IMR-90 (cell line): ENCODE results near the gene CCDC12. TPM values are rescaled to one million over a fixed set of nuclear protein-coding genes. Genes with fewer than 3 reads are reported as not detected.

ENCODE experiments used
- ATAC-seq: fragments of 200-7000 bp; cut with Tn5 transposase; 2 replicates; pipeline ENCODE4 v1.9.1; 2020; ENCODE audit warnings: low read depth, mild to moderate bottlenecking, moderate library complexity
- BruUV-seq: library from RNA; stranded (reverse); fragments of 400-500 nt; replicated peaks from 2 replicates; lab custom pipeline; 2021; lab: Mats Ljungman, UMichigan
- CTCF ChIA-PET: fragments of 300-600 bp; formaldehyde crosslinking; extraction: SDS; loops from one replicate; lab custom pipeline; 2021; ENCODE audit warnings: antibody characterized with exemption; lab: Yijun Ruan, JAX
- POLR2A ChIA-PET: fragments of 300-600 bp; sonication (Branson Sonifier 250); formaldehyde crosslinking; loops from one replicate; lab custom pipeline; 2022; ENCODE audit warnings: antibody characterized with exemption; ENCODE audit not compliant: unreplicated experiment; lab: Charles Lee
- DNase-seq: peaks from one replicate; pipeline ENCODE4 v3.0.0; 2013
- H2AFZ ChIP-seq: replicated peaks from 2 replicates; pipeline ENCODE3; 2013; ENCODE audit warnings: low read length, mild to moderate bottlenecking; ENCODE audit not compliant: poor library complexity
- H2AK5ac ChIP-seq: 2 replicates; pipeline ENCODE4 v1.6.1; 2013; ENCODE audit warnings: low read depth, low read length, inconsistent platforms
- H2AK9ac ChIP-seq: replicated peaks from 2 replicates; pipeline ENCODE3; 2013; ENCODE audit warnings: mild to moderate bottlenecking, low read depth, low read length, moderate library complexity; ENCODE audit not compliant: poor library complexity
- H2BK120ac ChIP-seq: 2 replicates; pipeline ENCODE4 v1.6.1; 2013; ENCODE audit warnings: low read depth, low read length, inconsistent platforms
- H2BK15ac ChIP-seq: 3 replicates; pipeline ENCODE4 v1.6.1; 2013; ENCODE audit warnings: low read depth, low read length, inconsistent platforms
- H2BK20ac ChIP-seq: 2 replicates; pipeline ENCODE4 v1.6.1; 2013; ENCODE audit warnings: low read depth, mild to moderate bottlenecking, inconsistent platforms, low read length, moderate library complexity
- H2BK5ac ChIP-seq: 2 replicates; pipeline ENCODE4 v1.6.1; 2013; ENCODE audit warnings: mild to moderate bottlenecking, low read depth, low read length, inconsistent platforms; ENCODE audit not compliant: poor library complexity, severe bottlenecking
- H3K14ac ChIP-seq: replicated peaks from 2 replicates; pipeline ENCODE4 v1.6.1; 2013; ENCODE audit warnings: low read depth, low read length, inconsistent platforms
- H3K18ac ChIP-seq: 2 replicates; pipeline ENCODE4 v1.6.1; 2013; ENCODE audit warnings: low read depth, low read length, control low read depth
- H3K23ac ChIP-seq: 2 replicates; pipeline ENCODE4 v1.6.1; 2013; ENCODE audit warnings: low read depth, low read length, inconsistent platforms
- H3K27ac ChIP-seq: 2 replicates; pipeline ENCODE4 v1.5.1; 2013; ENCODE audit warnings: mild to moderate bottlenecking, control low read depth, low read length; ENCODE audit not compliant: insufficient read depth
- H3K27me3 ChIP-seq: 2 replicates; pipeline ENCODE4 v1.6.1; 2013; ENCODE audit warnings: low read length; ENCODE audit not compliant: control insufficient read depth, insufficient read depth
- H3K36me3 ChIP-seq: 2 replicates; pipeline ENCODE4 v1.6.1; 2013; ENCODE audit warnings: low read length, mixed read lengths; ENCODE audit not compliant: control insufficient read depth, insufficient read depth
- H3K4ac ChIP-seq: 2 replicates; pipeline ENCODE4 v1.6.1; 2013; ENCODE audit warnings: low read depth, low read length, inconsistent platforms
- H3K4me1 ChIP-seq: 2 replicates; pipeline ENCODE4 v1.6.1; 2013; ENCODE audit warnings: low read length, mixed read lengths; ENCODE audit not compliant: control insufficient read depth, insufficient read depth
- H3K4me2 ChIP-seq: 2 replicates; pipeline ENCODE4 v1.6.1; 2013; ENCODE audit warnings: low read depth, mild to moderate bottlenecking, control low read depth, low read length, moderate library complexity
- H3K4me3 ChIP-seq: 2 replicates; pipeline ENCODE4 v1.5.1; 2013; ENCODE audit warnings: low read depth, mild to moderate bottlenecking, control low read depth, low read length, moderate library complexity; ENCODE audit not compliant: insufficient read depth
- H3K56ac ChIP-seq: 2 replicates; pipeline ENCODE4 v1.6.1; 2013; ENCODE audit warnings: low read length, inconsistent platforms; ENCODE audit not compliant: insufficient read depth; ENCODE audit errors: extremely low read depth
- H3K79me1 ChIP-seq, 2 experiments: 2 replicates each; pipeline ENCODE4 v1.6.1; 2013; ENCODE audit warnings: low read length in 2 of 2, inconsistent platforms in 1 of 2, low read depth in 1 of 2
- H3K9ac ChIP-seq: 2 replicates; pipeline ENCODE4 v1.6.1; 2013; ENCODE audit warnings: low read depth, low read length, control low read depth
- H3K9me1 ChIP-seq: 2 replicates; pipeline ENCODE4 v1.6.1; 2013; ENCODE audit warnings: low read length, inconsistent platforms; ENCODE audit not compliant: insufficient read depth
- H3K9me3 ChIP-seq: 2 replicates; pipeline ENCODE4 v1.6.1; 2013; ENCODE audit warnings: low read length; ENCODE audit not compliant: control insufficient read depth, insufficient read depth
- H4K20me1 ChIP-seq: 2 replicates; pipeline ENCODE4 v1.6.1; 2013; ENCODE audit warnings: low read length, inconsistent platforms; ENCODE audit not compliant: insufficient read depth
- H4K5ac ChIP-seq: 2 replicates; pipeline ENCODE4 v1.6.1; 2013; ENCODE audit warnings: mild to moderate bottlenecking, low read depth, low read length, control low read depth
- H4K8ac ChIP-seq, 2 experiments: 2 replicates each; pipeline ENCODE4 v1.6.1; 2013; ENCODE audit warnings: low read depth in 2 of 2, low read length in 2 of 2, control low read depth in 1 of 2, inconsistent platforms in 1 of 2
- H4K91ac ChIP-seq: 2 replicates; pipeline ENCODE4 v1.6.1; 2013; ENCODE audit warnings: low read depth, low read length, inconsistent platforms; ENCODE audit not compliant: insufficient read depth
- CHD1 ChIP-seq: IDR thresholded peaks from 2 replicates; pipeline ENCODE4 v1.6.1; 2012; ENCODE audit warnings: low read depth, low read length, improper control_type of control experiment
- MAFK ChIP-seq: IDR thresholded peaks from 2 replicates; pipeline ENCODE4 v1.6.1; 2012; ENCODE audit warnings: low read depth, low read length, improper control_type of control experiment
- MXI1 ChIP-seq: IDR thresholded peaks from 2 replicates; pipeline ENCODE4 v1.6.1; 2012; ENCODE audit warnings: low read depth, mild to moderate bottlenecking, low read length, moderate library complexity, borderline replicate concordance
- POLR2A ChIP-seq: IDR thresholded peaks from 2 replicates; pipeline ENCODE4 v1.6.1; 2012; ENCODE audit warnings: mild to moderate bottlenecking, low read depth, low read length
- RCOR1 ChIP-seq: IDR thresholded peaks from 2 replicates; pipeline ENCODE4 v1.6.1; 2012; ENCODE audit warnings: mild to moderate bottlenecking, low read length, improper control_type of control experiment; ENCODE audit not compliant: insufficient replicate concordance
- WGBS, 2 experiments: methylation state at CpG; one replicate each; pipeline versions ENCODE4 v1.1.5 to v1.1.7; 2013; ENCODE audit warnings: missing lambda C conversion rate in 2 of 2; ENCODE audit not compliant: insufficient read length in 1 of 2; ENCODE audit errors: extremely low coverage in 2 of 2; 5-methylcytosine and 5-hydroxymethylcytosine counted together
- dilution Hi-C: fragments of 300-500 bp; cut with HindIII; formaldehyde crosslinking; loops from one replicate; pipeline ENCODE4 v1.14.3; 2018; ENCODE audit warnings: low sequenced_read_pairs; ENCODE audit not compliant: unreplicated experiment
- in situ Hi-C: fragments of 300-500 bp; cut with MboI; formaldehyde crosslinking; loops from 3 replicates; pipeline ENCODE4 v1.14.3; 2019; ENCODE audit warnings: low sequenced_read_pairs, inconsistent platforms, mixed read lengths
- intact Hi-C: fragments of 100-400 bp; cut with micrococcal nuclease; formaldehyde crosslinking; loops from 2 replicates; pipeline ENCODE4 v1.10.0; 2022
- polyA plus RNA-seq, 3 experiments: library from polyadenylated mRNA; depleted of rRNA; stranded (reverse); fragments of >200 nt; gene quantifications; 2 replicates each; pipeline ENCODE4 v1.2.3, GENCODE V29; 2012; ENCODE audit warnings: low replicate concordance in 1 of 3
- total RNA-seq: library from RNA; depleted of rRNA; stranded (reverse); fragments of >200 nt; gene quantifications from 2 replicates; pipeline ENCODE4 v1.2.3, GENCODE V29; 2012
- TF ChIP-seq, protein P1 (sequence below): fragments of 150-350 bp; IDR thresholded peaks from 2 replicates; pipeline ENCODE4 v1.6.1; 2017; ENCODE audit warnings: mild to moderate bottlenecking, antibody characterized with exemption, low read length, low read depth

Gene CCDC12
- total and polyA plus RNA-seq, 2 of the 4 experiments (the other 2 are of a cell fraction): 15.2 to 35.1 TPM

DNA sequence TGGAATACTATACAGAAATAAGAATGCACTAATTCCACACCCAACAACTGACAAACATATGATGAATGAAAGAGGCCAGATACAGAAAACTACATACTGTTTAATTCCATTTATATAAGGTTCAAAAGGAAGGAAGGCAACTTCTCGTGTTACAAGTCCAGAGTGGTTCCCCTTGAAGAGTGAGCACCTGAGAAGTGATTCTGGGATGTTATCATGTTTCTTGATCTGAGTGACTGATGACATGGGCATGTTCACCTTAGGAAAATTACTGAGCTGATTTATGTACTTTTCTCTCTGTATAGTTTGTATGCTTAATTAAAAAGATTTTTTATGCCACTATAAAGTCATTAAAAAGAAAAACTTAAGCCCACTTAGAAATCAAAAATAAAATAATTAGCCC, 13.6 kb downstream of the CCDC12 start:
- no TSS peak for BruUV-seq
- DNase-seq: no peak
- ChIA-PET CTCF (no interaction called here), POLR2A (no interaction called here)
- Histone ChIP-seq H3K14ac (no peak overlapping the region), H3K36me3 (peaks cover 7% of the 10 kb centered on the region), H4K8ac (no peak overlapping the region), H2AFZ (no peak overlapping the region), H4K20me1 (peaks cover 76% of the 10 kb centered on the region), H2BK15ac (no peak overlapping the region), H2AK9ac (no peak overlapping the region), H3K4ac (no peak overlapping the region), H3K79me1 (peaks cover 28 to 76% of the 10 kb centered on the region in 2 experiments), H2BK20ac (no peak overlapping the region), H4K91ac (no peak overlapping the region), H3K27ac (no peak overlapping the region), H3K56ac (no peak overlapping the region), H3K4me1 (peaks cover 18% of the 10 kb centered on the region), H3K9me1 (peaks cover 29% of the 10 kb centered on the region), H3K9ac (no peak overlapping the region), H4K5ac (no peak overlapping the region), H2BK5ac (no peak overlapping the region), H3K4me3 (no peak overlapping the region), H3K4me2 (no peak overlapping the region), H2BK120ac (no peak overlapping the region), H3K18ac (no peak overlapping the region), H3K27me3 (no peaks in the 10 kb centered on the region), H2AK5ac (no peak overlapping the region), H3K23ac (0 out of 2 replicates have a peak overlapping the region, but pooled peaks have one; percentile 29), H3K9me3 (no peaks in the 10 kb centered on the region)
- intact Hi-C loops (no loop called here), dilution Hi-C loops (no loop called here), in situ Hi-C loops (no loop called here)
- TF ChIP-seq MXI1 (no peak), POLR2A (no peak), CHD1 (no peak), MAFK (no peak), RCOR1 (no peak)
- TF ChIP-seq, protein P1, sequence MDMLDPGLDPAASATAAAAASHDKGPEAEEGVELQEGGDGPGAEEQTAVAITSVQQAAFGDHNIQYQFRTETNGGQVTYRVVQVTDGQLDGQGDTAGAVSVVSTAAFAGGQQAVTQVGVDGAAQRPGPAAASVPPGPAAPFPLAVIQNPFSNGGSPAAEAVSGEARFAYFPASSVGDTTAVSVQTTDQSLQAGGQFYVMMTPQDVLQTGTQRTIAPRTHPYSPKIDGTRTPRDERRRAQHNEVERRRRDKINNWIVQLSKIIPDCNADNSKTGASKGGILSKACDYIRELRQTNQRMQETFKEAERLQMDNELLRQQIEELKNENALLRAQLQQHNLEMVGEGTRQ: no peak
- WGBS, 2 experiments: no CpG with 5 or more reads among the region's 1 CpG
- no peak for ATAC-seq
